SJSA1 (cell line): ENCODE measurements around the gene MAGEA2B. TPM values are rescaled to one million over a fixed set of nuclear protein-coding genes. Genes with fewer than 3 reads are reported as not detected.
"Not testable (repeated sequence)": the region's sequence is repeated elsewhere in the genome, so short reads cannot be mapped to it uniquely, and the experiment has no call there.

Source experiments
- DNase-seq, 2 experiments: peaks; one replicate each; pipeline ENCODE4 v3.0.0-alpha.2; 2015 to 2020; ENCODE audit warnings: low spot score in 2 of 2, low read depth in 1 of 2
- H3K27ac ChIP-seq: fragments of 250-450 bp; sonication (Bioruptor Pico); 2 replicates; pipeline ENCODE4 v1.5.1; 2020; ENCODE audit warnings: mild to moderate bottlenecking, moderate library complexity
- H3K27me3 ChIP-seq: fragments of 250-450 bp; sonication (Bioruptor Pico); replicated peaks from 2 replicates; pipeline ENCODE4 v1.5.1; 2020; ENCODE audit warnings: mild to moderate bottlenecking, moderate library complexity
- H3K36me3 ChIP-seq: fragments of 250-450 bp; sonication (Bioruptor Pico); 2 replicates; pipeline ENCODE4 v1.5.1; 2020; ENCODE audit warnings: mild to moderate bottlenecking
- H3K4me1 ChIP-seq: fragments of 250-450 bp; sonication (Bioruptor Pico); replicated peaks from 2 replicates; pipeline ENCODE4 v1.6.1; 2021; ENCODE audit warnings: mild to moderate bottlenecking
- H3K4me3 ChIP-seq: fragments of 250-450 bp; sonication (Bioruptor Pico); 2 replicates; pipeline ENCODE4 v1.5.1; 2020; ENCODE audit warnings: mild to moderate bottlenecking
- H3K9me3 ChIP-seq: fragments of 250-450 bp; sonication (Bioruptor Pico); replicated peaks from 2 replicates; pipeline ENCODE4 v1.5.1; 2020; ENCODE audit warnings: mild to moderate bottlenecking
- total RNA-seq: library from RNA; depleted of rRNA; stranded (reverse); fragments of >200 nt; shearing (Covaris generic); gene quantifications from 2 replicates; pipeline ENCODE4 v1.2.3, GENCODE V29; 2014; rRNA removed

MAGEA2B gene
- total RNA-seq, 1 experiment from 2014 or later, result not detected

DNA sequence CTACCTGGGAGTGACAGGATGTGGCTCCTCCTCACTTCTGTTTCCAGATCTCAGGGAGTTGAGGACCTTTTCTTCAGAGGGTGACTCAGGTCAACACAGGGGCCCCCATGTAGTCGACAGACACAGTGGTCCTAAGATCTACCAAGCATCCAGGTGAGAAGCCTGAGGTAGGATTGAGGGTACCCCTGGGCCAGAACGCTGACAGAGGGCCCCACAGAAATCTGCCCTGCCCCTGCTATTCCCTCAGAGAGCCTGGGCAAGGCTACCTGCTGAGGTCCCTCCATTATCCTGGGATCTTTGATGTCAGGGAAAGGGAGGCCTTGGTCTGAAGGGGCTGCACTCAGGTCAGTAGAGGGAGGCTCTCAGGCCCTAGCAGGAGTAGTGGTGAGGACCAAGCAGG is 20.7 kb downstream of the MAGEA2B start:
- no peak overlapping the region for H3K4me3 ChIP-seq
- H3K36me3 ChIP-seq, result no peaks in the 10 kb centered on the region
- DNase-seq, result no peak

DNA sequence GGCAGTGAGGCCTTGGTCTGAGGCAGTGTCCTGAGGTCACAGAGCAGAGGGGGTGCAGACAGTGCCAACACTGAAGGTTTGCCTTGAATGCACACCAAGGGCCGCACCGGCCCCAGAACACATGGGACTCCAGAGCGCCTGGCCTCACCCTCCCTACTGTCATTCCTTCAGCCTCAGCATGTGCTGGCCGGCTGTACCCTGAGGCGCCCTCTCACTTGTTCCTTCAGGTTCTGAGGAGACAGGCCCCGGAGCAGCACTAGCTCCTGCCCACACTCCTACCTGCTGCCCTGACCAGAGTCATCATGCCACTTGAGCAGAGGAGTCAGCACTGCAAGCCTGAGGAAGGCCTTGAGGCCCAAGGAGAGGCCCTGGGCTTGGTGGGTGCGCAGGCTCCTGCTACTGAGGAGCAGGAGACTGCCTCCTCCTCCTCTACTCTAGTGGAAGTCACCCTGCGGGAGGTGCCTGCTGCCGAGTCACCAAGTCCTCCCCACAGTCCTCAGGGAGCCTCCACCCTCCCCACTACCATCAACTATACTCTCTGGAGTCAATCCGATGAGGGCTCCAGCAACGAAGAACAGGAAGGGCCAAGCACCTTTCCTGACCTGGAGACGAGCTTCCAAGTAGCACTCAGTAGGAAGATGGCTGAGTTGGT is 21.6 kb downstream of the MAGEA2B start:
- no peak for DNase-seq
- Histone ChIP-seq H3K27me3 (no peaks in the 10 kb centered on the region), H3K4me1 (no peaks in the 10 kb centered on the region), H3K36me3 (no peaks in the 10 kb centered on the region), H3K27ac (no peak overlapping the region), H3K4me3 (no peak overlapping the region), H3K9me3 (no peaks in the 10 kb centered on the region)

More for the DNA sequence above, 20.7 kb downstream of the MAGEA2B start:
- Histone ChIP-seq H3K9me3 (no peaks in the 10 kb centered on the region), H3K4me1 (no peaks in the 10 kb centered on the region), H3K27ac (no peak overlapping the region), H3K27me3 (no peaks in the 10 kb centered on the region)

DNA sequence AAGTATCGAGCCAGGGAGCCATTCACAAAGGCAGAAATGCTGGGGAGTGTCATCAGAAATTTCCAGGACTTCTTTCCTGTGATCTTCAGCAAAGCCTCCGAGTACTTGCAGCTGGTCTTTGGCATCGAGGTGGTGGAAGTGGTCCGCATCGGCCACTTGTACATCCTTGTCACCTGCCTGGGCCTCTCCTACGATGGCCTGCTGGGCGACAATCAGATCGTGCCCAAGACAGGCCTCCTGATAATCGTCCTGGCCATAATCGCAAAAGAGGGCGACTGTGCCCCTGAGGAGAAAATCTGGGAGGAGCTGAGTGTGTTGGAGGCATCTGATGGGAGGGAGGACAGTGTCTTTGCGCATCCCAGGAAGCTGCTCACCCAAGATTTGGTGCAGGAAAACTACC is 22.1 kb downstream of the MAGEA2B start:
- H3K4me3 ChIP-seq, DNase-seq, H3K9me3 ChIP-seq, H3K27ac ChIP-seq, H3K36me3 ChIP-seq, H3K27me3 ChIP-seq, H3K4me1 ChIP-seq: not testable (repeated sequence)

DNA sequence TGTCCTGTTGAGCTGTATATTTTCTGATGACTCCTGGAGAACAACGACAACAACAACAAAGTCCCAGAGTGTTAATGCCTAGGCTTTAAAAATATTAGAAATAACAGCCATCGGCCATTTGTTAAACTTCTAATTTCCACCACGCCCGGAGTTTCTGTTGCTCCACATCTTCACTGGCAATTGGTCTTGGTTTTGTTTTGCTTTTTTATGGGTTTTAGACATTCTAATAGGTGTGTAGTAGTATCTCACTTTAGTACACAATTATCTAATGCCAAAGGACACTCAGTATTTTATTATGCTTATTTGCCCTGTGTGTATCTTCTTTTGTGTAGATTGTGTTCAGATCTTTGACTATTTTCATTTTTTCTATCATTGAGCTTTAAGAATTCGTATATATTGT is 24.1 kb downstream of the MAGEA2B start:
- DNase-seq, result no peak
- H3K36me3 ChIP-seq, result no peaks in the 10 kb centered on the region
- no peaks in the 10 kb centered on the region for H3K27me3 ChIP-seq
- H3K4me3 ChIP-seq, result no peak overlapping the region
- no peaks in the 10 kb centered on the region for H3K9me3 ChIP-seq
- no peaks in the 10 kb centered on the region for H3K4me1 ChIP-seq
- no peak overlapping the region for H3K27ac ChIP-seq

DNA sequence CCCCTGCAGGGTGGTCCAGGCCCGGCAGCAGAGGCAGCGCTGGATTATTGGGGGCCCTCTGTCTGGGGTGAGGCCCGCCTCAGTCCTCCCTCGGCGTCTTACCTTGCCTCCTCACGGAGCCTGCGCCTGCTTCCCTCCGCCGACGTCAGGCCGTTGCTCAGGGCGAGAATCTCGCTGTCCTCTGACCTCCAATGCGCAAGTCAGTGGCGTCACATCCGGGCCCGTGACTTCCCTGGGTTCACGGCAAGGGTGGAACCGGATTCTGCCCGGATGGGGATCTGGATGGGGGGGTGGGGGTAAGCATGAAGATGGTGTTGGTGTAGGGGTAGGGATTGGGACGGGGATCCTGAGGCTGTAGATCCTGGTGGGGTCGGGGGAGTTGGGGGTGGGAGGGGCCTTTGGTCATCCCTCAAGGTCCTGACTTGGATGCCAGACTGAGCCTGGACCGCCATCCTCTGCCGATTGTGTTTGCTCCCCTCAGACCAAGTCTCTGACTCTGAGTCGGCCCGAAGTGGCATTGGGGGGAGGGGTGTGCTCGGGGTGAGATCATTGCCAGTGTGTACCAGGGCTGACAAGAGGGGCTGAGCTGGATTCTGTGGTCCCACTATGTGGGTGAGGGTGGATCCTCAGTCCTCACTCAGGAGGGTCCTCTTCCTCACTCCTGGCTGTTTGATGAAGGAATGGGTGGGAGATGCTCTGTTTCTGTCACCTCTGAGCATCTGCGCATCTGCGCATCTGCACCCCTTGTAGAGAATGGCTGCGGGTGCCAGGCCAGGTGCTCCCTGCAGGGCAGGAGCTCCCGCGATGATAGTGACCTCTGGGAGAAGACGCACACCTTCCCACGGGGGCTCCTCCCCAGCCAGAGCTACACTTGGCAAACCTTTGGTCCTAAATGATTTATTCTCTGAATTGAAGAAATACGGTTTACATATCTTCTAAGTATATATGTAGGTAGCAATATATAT is 39.5 kb downstream of the MAGEA2B start, which contains the start of gene MAGEA2:
Gene MAGEA2 (minus strand): TSS at position 157 of the 965 bp plus-strand sequence. CDS start 2,479 bp downstream, outside the sequence.
- not testable (repeated sequence) for H3K9me3 ChIP-seq, H3K27me3 ChIP-seq, DNase-seq, H3K4me1 ChIP-seq, H3K36me3 ChIP-seq, H3K27ac ChIP-seq, H3K4me3 ChIP-seq

DNA sequence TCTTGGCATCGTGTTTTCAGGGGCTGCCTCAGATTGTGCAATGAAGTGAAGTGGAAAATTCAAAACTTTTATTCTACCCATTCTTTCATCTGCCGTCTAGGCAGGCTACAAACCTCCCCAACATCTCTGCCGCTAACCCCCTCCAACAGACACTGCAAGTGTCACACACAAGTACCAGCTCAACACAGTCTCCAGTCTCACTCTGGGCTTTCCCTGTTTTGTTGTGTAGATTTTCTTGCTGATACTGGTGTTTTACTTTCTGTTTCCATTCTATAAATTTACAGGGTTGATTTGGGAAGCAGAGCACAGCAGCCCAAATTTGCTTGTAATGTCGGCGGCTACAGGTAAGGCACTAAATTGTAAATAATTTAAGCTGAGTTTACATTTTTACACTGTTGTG is 40.4 kb downstream of the MAGEA2B start:
- not testable (repeated sequence) for H3K36me3 ChIP-seq, H3K27me3 ChIP-seq, H3K4me1 ChIP-seq

DNA sequence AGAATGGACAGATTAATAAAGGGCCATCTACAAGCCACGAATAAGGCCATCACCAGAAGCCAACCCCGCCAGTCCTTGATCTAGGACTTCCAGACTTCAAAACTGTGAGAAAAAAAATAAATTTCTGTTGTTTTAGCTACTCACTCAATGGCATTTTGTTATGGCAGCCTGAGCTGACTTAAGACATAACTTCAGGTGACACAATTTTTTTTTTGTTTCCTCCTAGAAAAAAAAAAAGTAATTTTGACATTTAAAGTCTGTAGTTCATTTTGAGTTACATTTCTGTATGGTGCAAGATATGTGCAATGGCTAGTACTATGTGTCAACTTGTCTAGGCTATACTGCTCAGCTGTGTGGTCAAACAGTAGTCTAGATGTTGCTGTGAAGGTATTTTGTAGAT is 44.5 kb downstream of the MAGEA2B start, which contains the start of gene CSAG3:
Gene CSAG3 (plus strand): TSS at position 301 of the 400 bp plus-strand sequence.
- not testable (repeated sequence) for H3K4me1 ChIP-seq, H3K27ac ChIP-seq, H3K36me3 ChIP-seq, H3K9me3 ChIP-seq, H3K27me3 ChIP-seq, DNase-seq, H3K4me3 ChIP-seq

More for the DNA sequence above, 40.4 kb downstream of the MAGEA2B start:
- H3K27ac ChIP-seq, H3K9me3 ChIP-seq, H3K4me3 ChIP-seq, DNase-seq: not testable (repeated sequence)

DNA sequence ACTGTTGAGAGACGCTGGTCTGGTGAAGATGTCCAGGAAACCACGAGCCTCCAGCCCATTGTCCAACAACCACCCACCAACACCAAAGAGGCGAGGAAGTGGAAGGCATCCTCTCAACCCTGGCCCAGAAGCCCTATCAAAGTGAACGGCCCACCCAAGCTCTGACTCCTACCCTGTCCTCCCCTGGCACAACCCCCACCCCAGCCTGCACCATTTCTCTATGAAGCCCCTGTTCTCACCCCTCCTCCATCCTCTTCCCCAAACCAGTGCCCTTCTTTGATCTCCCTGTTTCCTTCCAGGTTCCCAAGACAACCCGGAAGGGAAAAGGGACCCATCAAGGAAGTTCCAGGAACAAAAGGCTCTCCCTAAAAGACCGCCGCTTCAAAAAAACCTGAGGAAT is 45.1 kb downstream of the MAGEA2B start:
- H3K4me3 ChIP-seq, H3K4me1 ChIP-seq, DNase-seq, H3K27me3 ChIP-seq, H3K36me3 ChIP-seq, H3K27ac ChIP-seq, H3K9me3 ChIP-seq: not testable (repeated sequence)

DNA sequence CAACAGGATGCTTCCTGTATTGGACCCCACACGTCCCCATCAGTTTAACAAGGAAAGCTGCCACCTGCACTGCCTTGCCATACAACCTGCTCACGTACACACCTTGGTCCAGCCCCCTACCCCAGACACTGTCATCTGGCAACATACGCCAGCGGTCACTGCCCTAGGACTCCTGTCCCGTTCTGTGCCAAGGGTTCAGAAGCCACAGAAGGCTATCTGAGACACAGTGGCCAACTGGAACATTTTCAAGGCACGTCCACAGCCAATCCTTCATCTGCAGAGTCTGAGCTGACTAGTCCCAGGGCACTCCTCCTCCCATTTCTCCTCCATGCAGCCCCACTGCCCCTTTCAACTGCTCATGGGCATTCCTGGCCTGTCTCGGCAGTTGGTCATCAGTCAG is 47.2 kb downstream of the MAGEA2B start:
- not testable (repeated sequence) for H3K27ac ChIP-seq, H3K4me1 ChIP-seq, H3K27me3 ChIP-seq, H3K4me3 ChIP-seq, H3K9me3 ChIP-seq, DNase-seq, H3K36me3 ChIP-seq

DNA sequence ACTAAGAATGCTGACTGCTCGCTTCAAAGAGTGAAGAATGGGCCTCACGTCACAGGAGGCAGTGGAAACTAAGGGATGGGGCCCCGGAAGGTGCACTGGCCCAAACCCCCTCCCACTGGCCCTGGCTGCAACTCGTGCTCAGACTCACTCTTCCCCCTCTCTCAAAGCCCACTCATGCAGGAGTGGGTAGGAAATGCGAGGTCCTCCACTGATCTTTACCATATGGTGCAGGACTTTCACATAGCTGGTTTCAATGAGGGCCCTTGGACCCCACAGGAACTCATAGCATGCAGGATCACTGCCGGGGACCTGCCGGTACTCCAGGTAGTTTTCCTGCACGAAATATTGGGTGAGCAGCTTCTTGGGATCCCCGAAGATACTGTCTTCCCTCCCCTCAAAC is 52.1 kb downstream of the MAGEA2B start:
- H3K27me3 ChIP-seq, H3K4me1 ChIP-seq, H3K27ac ChIP-seq, H3K4me3 ChIP-seq, DNase-seq, H3K36me3 ChIP-seq, H3K9me3 ChIP-seq: not testable (repeated sequence)

Other genes with a start within 250 kb of the MAGEA2B start
- 0.11 TPM in 1 of 2 replicates, not detected in the other for gene GABRQ, start 76.7 kb upstream of the MAGEA2B start, total RNA-seq
- 0.34 TPM in 1 of 2 replicates, not detected in the other for gene MAGEA3, start 15.8 kb upstream of the MAGEA2B start, total RNA-seq
- not detected in 2 replicates for gene CSAG2, start 5.4 kb upstream of the MAGEA2B start, total RNA-seq
- gene CSAG1, start 19.1 kb downstream of the MAGEA2B start, total RNA-seq, result not detected in 2 replicates
- not detected in 2 replicates for gene MAGEA12, start 19.1 kb downstream of the MAGEA2B start, total RNA-seq
- gene MAGEA2, start 39.2 kb downstream of the MAGEA2B start, total RNA-seq, result not detected in 2 replicates
- not detected in 2 replicates for gene CSAG3, start 44.6 kb downstream of the MAGEA2B start, total RNA-seq
- gene MAGEA6, start 55.1 kb downstream of the MAGEA2B start, total RNA-seq, result 0.08 TPM in 1 of 2 replicates, not detected in the other
- 33.8 and 53.2 TPM in 2 replicates for gene CETN2, start 116.1 kb downstream of the MAGEA2B start, total RNA-seq
- gene NSDHL, start 116.4 kb downstream of the MAGEA2B start, total RNA-seq, result 6.8 and 12.7 TPM in 2 replicates
- gene ZNF185, start 183.4 kb downstream of the MAGEA2B start, total RNA-seq, result 9.8 and 10.1 TPM in 2 replicates